Measurements from ENCODE around the gene PIGH. TPM values are rescaled to one million over a fixed set of nuclear protein-coding genes. Genes with fewer than 3 reads are reported as not detected.

The PIGH gene
- total and polyA plus RNA-seq, 2 of the 13 experiments (the other 11 are each of a cell fraction or from before 2014, with no cell fraction given), result 30.0 to 43.5 TPM

DNA sequence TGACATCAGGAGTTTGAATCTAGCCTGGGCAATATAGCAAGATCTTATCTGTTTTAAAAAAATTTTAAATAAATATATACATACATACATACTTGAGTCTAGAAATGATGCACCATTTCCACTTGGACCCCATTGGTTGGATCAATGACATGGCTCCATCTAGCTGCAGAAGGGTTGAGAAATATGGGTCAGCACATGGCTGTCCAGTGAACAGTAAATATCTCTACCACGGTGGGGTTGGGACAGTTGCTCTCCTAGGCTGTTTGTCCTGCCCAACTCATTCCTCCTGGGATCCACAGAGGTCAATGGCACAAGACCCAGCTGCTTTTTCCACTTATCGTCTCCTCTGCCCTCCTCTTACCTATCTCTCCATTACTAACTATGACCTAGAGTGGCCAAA lies 43.4 kb downstream of the PIGH start:
- WGBS (ENCODE audit: low lambda C conversion rate), result 47% methylated on average over 2 of the region's 2 CpGs
- FAIRE-seq (no peak), ATAC-seq (peak; percentile 56), DNase-seq (ENCODE audit: low spot score) (no peak)
- TF ChIP-seq HOXA5 (CRISPR knock-in tag; IDR thresholded peaks at IDR 0.05) (no peak), CTCF (CRISPR knock-in tag; IDR thresholded peaks at IDR 0.05) (0 out of 2 replicates have a peak, but pooled peaks have one; percentile 23), PLSCR1 (CRISPR knock-in tag; IDR thresholded peaks at IDR 0.05; ENCODE audit: borderline replicate concordance) (no peak), ZNF430 (CRISPR knock-in tag; IDR thresholded peaks at IDR 0.05) (no peak), ZBTB39 (CRISPR knock-in tag; IDR thresholded peaks at IDR 0.05) (no peak)
- no peak overlapping the region for H2AFZ ChIP-seq (ENCODE audit: low read length)
- no peak overlapping the region for H3K4me3 ChIP-seq (replicated peaks in 1 of 3; ENCODE audit: insufficient read depth in 1 of 3, low read depth in 2 of 3, low read length in 3 of 3)
- no peak overlapping the region for H3K9ac ChIP-seq (ENCODE audit: insufficient read depth, low read depth, low read length)
- no peaks in the 10 kb centered on the region for H3K27me3 ChIP-seq (ENCODE audit: control insufficient read depth in 1 of 2, insufficient read depth in 2 of 2, low read length in 2 of 2)
- no peaks in the 10 kb centered on the region for H4K20me1 ChIP-seq (ENCODE audit: insufficient read depth, low read length)
- ChIA-PET CTCF (ENCODE audit: low intra/inter-chr PET ratio, low total read pairs) (no interaction called here), POLR2A (no interaction called here)
- H3K4me2 ChIP-seq (ENCODE audit: low read depth, low read length), result no peak overlapping the region
- no peak overlapping the region for H3K27ac ChIP-seq (ENCODE audit: extremely low read length, insufficient read depth, low read length)
- H3K9me3 ChIP-seq (ENCODE audit: low read length), result no peaks in the 10 kb centered on the region
- peaks cover 0 to 11% of the 10 kb centered on the region in 2 experiments; a peak in 2 of 5 replicates for H3K36me3 ChIP-seq (replicated peaks in 1 of 2; ENCODE audit: control insufficient read depth in 1 of 2, insufficient read depth in 2 of 2, low read length in 2 of 2)
- in situ Hi-C loops (cut with HindIII; ENCODE audit: extremely low pct_ligation_motif_present, low pct_unique_long_range_greater_than_20kb) (no loop called here), intact Hi-C loops (cut with micrococcal nuclease; ENCODE audit: unreplicated experiment) (no loop called here)
- H3K4me1 ChIP-seq (ENCODE audit: insufficient read depth, low read length), result peaks cover 13% of the 10 kb centered on the region
- H3K79me2 ChIP-seq (ENCODE audit: insufficient read depth, low read length), result no peaks in the 10 kb centered on the region
- no TSS peak for BruUV-seq (replicated peaks)

Measured in HepG2 (cell line).